GM19043 (cell line): Measurements from ENCODE around the gene BATF.
"Not testable (repeated sequence)": the region's sequence is repeated elsewhere in the genome, so short reads cannot be mapped to it uniquely, and the experiment has no call there.

Experiments used
- ATAC-seq: cut with Tn5 transposase; IDR thresholded peaks from one replicate; pipeline ENCODE4 v1.9.1; 2021; ENCODE audit warnings: low read depth; ENCODE audit not compliant: unreplicated experiment

Gene BATF

GRCh38 chr14:75522224-75522982, at the start of gene BATF:
TSS of gene BATF (plus strand) at chr14:75522469. CDS start at chr14:75522683, 214 bp downstream.
- no peak for ATAC-seq

GRCh38 chr14:75474127-75474526, 48.1 kb upstream of the BATF start:
- not testable (repeated sequence) for ATAC-seq

- ATAC-seq = no peak
These were observed 45.8 kb upstream of the BATF start for GRCh38 chr14:75476274-75476995.

GRCh38 chr14:75477881-75478280, 44.4 kb upstream of the BATF start:
- ATAC-seq = no peak

- peak; percentile 89 for ATAC-seq
These were observed 42.3 kb upstream of the BATF start for GRCh38 chr14:75479770-75480600.

- ATAC-seq = no peak
These were observed 39.9 kb upstream of the BATF start for GRCh38 chr14:75482366-75482765.

GRCh38 chr14:75484711-75485429, 37.4 kb upstream of the BATF start:
- ATAC-seq = no peak

GRCh38 chr14:75486318-75486717, 36.0 kb upstream of the BATF start:
- no peak for ATAC-seq

GRCh38 chr14:75487155-75487671, 35.1 kb upstream of the BATF start:
- peak; percentile 82 for ATAC-seq

GRCh38 chr14:75489480-75489837, 32.8 kb upstream of the BATF start:
- ATAC-seq = no peak

- ATAC-seq = no peak
These were observed 30.8 kb upstream of the BATF start for GRCh38 chr14:75491376-75491978.

- ATAC-seq = no peak
These were observed 29.3 kb upstream of the BATF start for GRCh38 chr14:75492832-75493591.

GRCh38 chr14:75493592-75494087, 28.6 kb upstream of the BATF start:
- ATAC-seq = no peak

GRCh38 chr14:75494896-75495295, 27.4 kb upstream of the BATF start:
- no peak for ATAC-seq

- no peak for ATAC-seq
These were observed 26.9 kb upstream of the BATF start for GRCh38 chr14:75495399-75495798.

GRCh38 chr14:75495882-75496281, 26.4 kb upstream of the BATF start:
- no peak for ATAC-seq

GRCh38 chr14:75496755-75497154, 25.5 kb upstream of the BATF start:
- ATAC-seq = no peak

GRCh38 chr14:75497191-75497590, 25.1 kb upstream of the BATF start:
- no peak for ATAC-seq

- no peak for ATAC-seq
These were observed 24.6 kb upstream of the BATF start for GRCh38 chr14:75497701-75498100.
